ENCODE results near the gene LYZL1.
A peak's percentile ranks its signal among the peaks of the same experiment; 100 is the strongest.
"Not testable (repeated sequence)": the region's sequence is repeated elsewhere in the genome, so short reads cannot be mapped to it uniquely, and the experiment has no call there.

The LYZL1 gene

GRCh38 chr10:29259498-29259897 lies 29.4 kb upstream of the LYZL1 start:
- DNase-seq (ENCODE audit: low read depth in 2 of 3, low spot score in 1 of 3): no peak

GRCh38 chr10:29263506-29263905 lies 25.4 kb upstream of the LYZL1 start:
- DNase-seq (ENCODE audit: low read depth in 2 of 3, low spot score in 1 of 3): no peak

- DNase-seq (ENCODE audit: low read depth in 2 of 3, low spot score in 1 of 3): no peak
Observed at GRCh38 chr10:29265210-29265768, 23.6 kb upstream of the LYZL1 start.

GRCh38 chr10:29266641-29267040 lies 22.2 kb upstream of the LYZL1 start:
- DNase-seq (ENCODE audit: low read depth in 2 of 3, low spot score in 1 of 3): no peak

- DNase-seq (ENCODE audit: low read depth in 2 of 3, low spot score in 1 of 3): no peak
Observed at GRCh38 chr10:29268011-29268410, 20.9 kb upstream of the LYZL1 start.

- no peak for DNase-seq (ENCODE audit: low read depth in 2 of 3, low spot score in 1 of 3)
Observed at GRCh38 chr10:29269486-29269885, 19.4 kb upstream of the LYZL1 start.

GRCh38 chr10:29270883-29271282 lies 18.0 kb upstream of the LYZL1 start:
- no peak for DNase-seq (ENCODE audit: low read depth in 2 of 3, low spot score in 1 of 3)

GRCh38 chr10:29271877-29272276 lies 17.0 kb upstream of the LYZL1 start:
- DNase-seq (ENCODE audit: low read depth in 2 of 3, low spot score in 1 of 3): no peak

GRCh38 chr10:29273478-29273877 lies 15.4 kb upstream of the LYZL1 start:
- no peak for DNase-seq (ENCODE audit: low read depth in 2 of 3, low spot score in 1 of 3)

GRCh38 chr10:29276251-29276850 lies 12.5 kb upstream of the LYZL1 start:
- no peak for DNase-seq (ENCODE audit: low read depth in 2 of 3, low spot score in 1 of 3)

- no peak for DNase-seq (ENCODE audit: low read depth in 2 of 3, low spot score in 1 of 3)
Observed at GRCh38 chr10:29277296-29277695, 11.6 kb upstream of the LYZL1 start.

- no peak for DNase-seq (ENCODE audit: low read depth in 2 of 3, low spot score in 1 of 3)
Observed at GRCh38 chr10:29279779-29280487, 8.9 kb upstream of the LYZL1 start.

- DNase-seq (ENCODE audit: low read depth in 2 of 3, low spot score in 1 of 3): no peak
Observed at GRCh38 chr10:29280488-29280840, 8.4 kb upstream of the LYZL1 start.

- no peak for DNase-seq (ENCODE audit: low read depth in 2 of 3, low spot score in 1 of 3)
Observed at GRCh38 chr10:29285624-29286051, 3.2 kb upstream of the LYZL1 start.

- DNase-seq (ENCODE audit: low read depth in 2 of 3, low spot score in 1 of 3): no peak
Observed at GRCh38 chr10:29287635-29288034, 1.2 kb upstream of the LYZL1 start.

GRCh38 chr10:29291561-29291960 lies 2.7 kb downstream of the LYZL1 start:
- not testable (repeated sequence) for DNase-seq (ENCODE audit: low read depth in 2 of 3, low spot score in 1 of 3)

GRCh38 chr10:29292406-29292805 lies 3.5 kb downstream of the LYZL1 start:
- DNase-seq (ENCODE audit: low read depth in 2 of 3, low spot score in 1 of 3): not testable (repeated sequence)

- DNase-seq (ENCODE audit: low read depth in 2 of 3, low spot score in 1 of 3): no peak
Observed at GRCh38 chr10:29295813-29296212, 6.9 kb downstream of the LYZL1 start.

- no peak for DNase-seq (ENCODE audit: low read depth in 2 of 3, low spot score in 1 of 3)
Observed at GRCh38 chr10:29297678-29298077, 8.8 kb downstream of the LYZL1 start.

GRCh38 chr10:29301359-29301910 lies 12.6 kb downstream of the LYZL1 start:
- DNase-seq (ENCODE audit: low read depth in 2 of 3, low spot score in 1 of 3): no peak

- no peak for DNase-seq (ENCODE audit: low read depth in 2 of 3, low spot score in 1 of 3)
Observed at GRCh38 chr10:29302499-29302898, 13.6 kb downstream of the LYZL1 start.

GRCh38 chr10:29304264-29304994 lies 15.6 kb downstream of the LYZL1 start:
- DNase-seq (ENCODE audit: low read depth in 2 of 3, low spot score in 1 of 3): peak in 2 of 3 donors; percentile 3 to 36
